HL-60/S4 treated with retinoic acid at 250 ng/mL for 4 days and 3 days (cell line): ENCODE measurements around the gene UBXN4.

Experiments
- in situ Hi-C: fragments of 300-500 bp; cut with MboI; formaldehyde crosslinking; loops from 2 replicates; pipeline ENCODE4 v1.7.0; 2022; ENCODE audit warnings: low sequenced_read_pairs

Gene UBXN4, protein sequence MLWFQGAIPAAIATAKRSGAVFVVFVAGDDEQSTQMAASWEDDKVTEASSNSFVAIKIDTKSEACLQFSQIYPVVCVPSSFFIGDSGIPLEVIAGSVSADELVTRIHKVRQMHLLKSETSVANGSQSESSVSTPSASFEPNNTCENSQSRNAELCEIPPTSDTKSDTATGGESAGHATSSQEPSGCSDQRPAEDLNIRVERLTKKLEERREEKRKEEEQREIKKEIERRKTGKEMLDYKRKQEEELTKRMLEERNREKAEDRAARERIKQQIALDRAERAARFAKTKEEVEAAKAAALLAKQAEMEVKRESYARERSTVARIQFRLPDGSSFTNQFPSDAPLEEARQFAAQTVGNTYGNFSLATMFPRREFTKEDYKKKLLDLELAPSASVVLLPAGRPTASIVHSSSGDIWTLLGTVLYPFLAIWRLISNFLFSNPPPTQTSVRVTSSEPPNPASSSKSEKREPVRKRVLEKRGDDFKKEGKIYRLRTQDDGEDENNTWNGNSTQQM

GRCh38 chr2:135741395-135742324 is at the start of gene UBXN4:
Gene UBXN4 (plus strand): TSS chr2:135741855. CDS start chr2:135741930, 75 bp downstream.
- in situ Hi-C loops, result no loop called here

DNA sequence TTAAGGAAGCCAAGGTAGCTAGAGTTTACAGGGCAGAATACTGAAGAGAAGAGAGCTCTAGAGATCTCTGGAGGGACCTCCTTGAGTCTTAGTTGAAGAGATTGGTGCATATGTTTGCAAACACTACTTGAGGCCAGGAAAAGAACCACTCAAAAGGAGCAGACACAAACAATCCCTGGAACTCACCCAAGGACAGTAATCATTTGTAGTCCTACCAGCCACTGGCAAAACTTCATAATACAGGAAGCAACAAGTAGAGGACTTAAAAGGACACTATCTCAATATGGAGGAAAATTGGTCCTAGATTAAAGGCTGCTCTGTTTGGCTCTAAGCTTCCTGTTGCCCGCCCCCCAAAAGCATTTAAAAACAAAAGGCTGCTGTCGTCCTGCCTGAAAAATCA is 46.9 kb upstream of the UBXN4 start:
- in situ Hi-C loops, result no loop called here

DNA sequence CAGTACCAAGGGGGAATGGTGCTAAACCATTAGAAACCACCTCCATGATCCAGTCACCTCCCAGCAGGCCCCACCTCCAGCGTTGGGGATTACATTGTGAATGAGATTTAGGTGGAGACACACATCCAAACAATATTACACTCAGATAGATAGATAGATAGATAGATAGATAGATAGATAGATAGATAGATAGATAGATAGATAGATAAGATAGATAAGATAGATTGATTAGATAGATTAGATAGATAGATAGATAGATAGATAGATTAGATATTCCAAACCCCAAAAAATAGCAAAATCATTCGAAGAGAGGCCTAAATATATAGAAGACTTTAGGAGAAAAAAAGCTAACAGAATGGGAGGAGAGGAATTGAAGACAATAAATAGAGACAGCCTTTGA is 42.8 kb upstream of the UBXN4 start:
- in situ Hi-C loops, result no loop called here

GRCh38 chr2:135701442-135701841 is 40.2 kb upstream of the UBXN4 start:
- in situ Hi-C loops, result loop anchor here (25.0 kb wide), 1 partner anchor 689 kb away; no protein-coding TSS in a partner anchor

DNA sequence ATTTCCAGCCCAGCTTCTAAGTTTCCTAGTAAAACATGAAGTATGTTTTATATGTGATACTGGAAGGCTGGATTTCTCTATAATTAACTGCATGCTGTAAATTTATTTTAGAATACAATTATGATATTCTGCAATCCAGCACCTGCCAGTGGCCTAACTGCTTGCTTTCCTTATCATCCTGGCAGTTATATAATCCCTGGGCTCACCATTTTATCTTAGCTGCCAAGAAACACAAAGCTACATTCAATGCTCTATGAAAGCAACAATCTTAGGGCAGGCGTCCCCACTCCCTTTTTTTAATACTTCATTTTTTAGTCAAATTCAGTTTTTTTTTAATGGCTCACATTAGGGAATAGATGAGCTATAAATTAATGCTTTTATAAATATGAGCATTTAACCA is 38.4 kb upstream of the UBXN4 start:
- in situ Hi-C loops, result loop anchor here (25.0 kb wide), 1 partner anchor 691 kb away; no protein-coding TSS in a partner anchor

GRCh38 chr2:135704075-135704474 is 37.6 kb upstream of the UBXN4 start:
- in situ Hi-C loops, result loop anchor here (25.0 kb wide), 1 partner anchor 692 kb away; no protein-coding TSS in a partner anchor

DNA sequence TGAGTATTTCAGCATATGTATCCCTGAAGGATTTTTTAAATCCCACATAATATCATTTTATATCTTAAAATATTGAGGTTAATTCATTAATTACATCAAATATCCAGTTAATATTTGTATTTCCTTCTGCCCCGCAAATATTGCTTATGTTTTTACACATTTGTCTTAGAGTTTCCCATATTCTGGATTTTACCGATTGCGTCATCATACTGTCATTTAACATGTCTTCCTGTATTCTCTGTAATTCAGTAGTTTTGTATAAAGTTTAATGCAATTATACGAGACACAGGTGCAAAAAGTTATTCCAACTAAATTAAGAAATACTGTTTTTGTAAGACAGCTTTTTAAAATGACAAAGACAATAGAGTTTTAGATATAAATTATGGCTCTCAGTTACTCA is 33.5 kb upstream of the UBXN4 start:
- in situ Hi-C loops, result loop anchor here (25.0 kb wide), 1 partner anchor 696 kb away; no protein-coding TSS in a partner anchor

DNA sequence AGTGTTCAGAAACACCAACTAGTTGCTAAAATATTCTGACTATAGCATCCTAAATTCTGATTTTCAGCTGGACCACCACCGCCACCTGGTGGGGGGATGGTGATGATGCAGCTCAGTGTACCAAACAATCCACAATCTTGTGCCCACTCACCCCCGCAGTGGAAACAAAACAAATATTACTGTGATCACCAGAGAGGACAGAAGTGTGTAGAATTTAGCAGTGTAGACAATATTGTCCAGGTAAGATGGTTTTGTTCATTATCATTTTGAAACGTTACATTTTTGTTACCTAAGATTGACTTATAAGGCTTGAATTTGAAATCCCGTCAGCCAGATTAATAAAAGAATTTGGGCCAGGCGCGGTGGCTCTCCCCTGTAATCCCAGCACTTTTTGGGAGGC is 31.7 kb upstream of the UBXN4 start:
- in situ Hi-C loops, result loop anchor here (25.0 kb wide), 1 partner anchor 698 kb away; no protein-coding TSS in a partner anchor

- in situ Hi-C loops, result loop anchor here (25.0 kb wide), 1 partner anchor 703 kb away; no protein-coding TSS in a partner anchor
Observed at GRCh38 chr2:135715086-135715485, 26.6 kb upstream of the UBXN4 start.

DNA sequence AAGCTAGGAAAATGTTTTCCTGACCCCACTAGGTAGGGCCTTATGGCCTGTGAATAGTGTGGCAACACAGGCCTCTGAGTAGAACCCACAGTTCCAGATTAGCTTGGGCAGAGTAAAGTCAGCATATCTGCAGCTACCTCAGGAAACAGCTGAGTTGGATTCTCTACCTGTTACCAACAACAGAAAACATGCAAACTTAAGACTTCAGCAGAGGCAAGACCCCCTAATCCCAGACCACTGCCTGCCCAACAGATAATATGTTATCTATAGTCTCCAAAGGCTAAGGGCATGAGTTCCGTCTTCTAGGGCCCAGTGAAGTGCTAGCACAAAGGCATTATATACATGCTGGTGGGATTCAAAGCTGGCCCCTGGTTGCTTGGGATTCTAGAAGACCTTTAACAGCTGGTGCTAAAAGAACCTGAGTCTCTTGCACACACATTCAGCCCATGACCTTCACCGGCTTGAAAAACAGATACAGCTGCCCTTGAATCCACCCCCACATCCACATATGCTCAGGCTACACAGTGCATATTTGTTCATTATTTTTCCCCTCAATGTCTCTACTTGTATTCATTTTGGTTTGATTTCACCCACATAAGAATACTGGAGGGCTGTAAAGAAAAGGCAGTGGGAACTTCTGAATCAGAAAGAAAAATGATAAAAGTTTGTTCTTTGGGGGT is 13.5 kb upstream of the UBXN4 start:
- in situ Hi-C loops, result no loop called here

DNA sequence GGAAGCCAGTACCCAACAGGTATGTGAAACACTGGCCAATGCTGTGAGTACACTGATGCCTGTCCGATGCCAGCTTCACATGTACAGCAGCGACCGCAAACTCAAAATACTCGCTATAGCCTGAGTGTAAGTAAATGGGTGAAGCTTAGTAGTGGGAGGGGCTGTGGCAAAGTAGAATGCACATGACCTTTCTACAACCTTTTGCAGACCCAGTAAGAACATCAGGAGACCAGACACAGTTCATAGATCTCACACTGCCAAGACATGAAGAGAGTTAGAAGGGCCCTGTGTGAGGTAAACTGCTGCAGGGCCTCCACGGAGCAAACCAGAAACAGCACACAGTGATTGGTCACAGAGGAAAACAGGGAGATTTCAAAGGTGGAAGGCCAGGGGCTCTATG is 9.1 kb upstream of the UBXN4 start:
- in situ Hi-C loops, result no loop called here

- in situ Hi-C loops, result no loop called here
Observed at GRCh38 chr2:135733045-135733444, 8.6 kb upstream of the UBXN4 start.

DNA sequence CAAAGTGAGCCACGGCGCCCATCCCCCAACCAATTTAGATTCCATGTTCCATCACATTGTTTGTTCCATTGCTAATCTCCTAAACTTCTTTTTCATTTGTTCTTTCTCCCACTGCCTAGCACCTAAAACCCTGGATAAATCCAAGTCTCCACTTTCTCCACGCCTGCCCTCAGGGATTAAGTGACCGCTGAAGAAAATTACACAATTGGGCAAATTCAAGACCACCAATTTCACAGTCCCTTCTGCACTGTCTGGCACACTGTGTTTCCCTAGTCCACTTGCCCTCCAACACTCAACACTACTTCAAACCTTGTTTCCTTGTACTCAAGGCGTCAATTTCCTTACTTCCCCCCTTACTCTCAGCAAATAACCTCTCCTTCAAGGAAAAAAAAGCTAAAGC is 5.1 kb upstream of the UBXN4 start:
- in situ Hi-C loops, result no loop called here

- in situ Hi-C loops, result no loop called here
Observed at GRCh38 chr2:135740206-135740605, 1.4 kb upstream of the UBXN4 start.

GRCh38 chr2:135741043-135741394 is 636 bp upstream of the UBXN4 start:
- in situ Hi-C loops, result no loop called here

GRCh38 chr2:135742325-135742757 is 686 bp downstream of the UBXN4 start:
- in situ Hi-C loops, result no loop called here

DNA sequence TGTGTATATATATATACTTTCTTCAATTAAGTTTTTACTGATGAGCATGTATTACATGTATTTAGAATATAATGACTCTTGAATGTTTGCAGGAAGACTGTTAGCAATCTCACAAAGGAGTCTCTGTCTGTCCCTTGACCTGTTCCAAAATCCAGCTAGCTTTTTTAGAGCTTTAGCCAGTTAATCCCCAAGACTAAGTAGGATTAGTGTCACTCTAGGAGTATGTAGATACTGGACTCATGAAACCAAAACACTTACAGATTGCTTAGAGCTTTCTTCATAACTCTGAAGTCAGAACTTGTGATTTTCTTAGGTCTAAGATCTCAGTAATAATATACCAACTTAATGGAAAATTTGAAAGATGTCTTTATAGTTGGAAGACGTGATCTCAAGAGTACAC is 2.2 kb downstream of the UBXN4 start:
- in situ Hi-C loops, result no loop called here

GRCh38 chr2:135744760-135745314 is 3.2 kb downstream of the UBXN4 start:
- in situ Hi-C loops, result no loop called here

DNA sequence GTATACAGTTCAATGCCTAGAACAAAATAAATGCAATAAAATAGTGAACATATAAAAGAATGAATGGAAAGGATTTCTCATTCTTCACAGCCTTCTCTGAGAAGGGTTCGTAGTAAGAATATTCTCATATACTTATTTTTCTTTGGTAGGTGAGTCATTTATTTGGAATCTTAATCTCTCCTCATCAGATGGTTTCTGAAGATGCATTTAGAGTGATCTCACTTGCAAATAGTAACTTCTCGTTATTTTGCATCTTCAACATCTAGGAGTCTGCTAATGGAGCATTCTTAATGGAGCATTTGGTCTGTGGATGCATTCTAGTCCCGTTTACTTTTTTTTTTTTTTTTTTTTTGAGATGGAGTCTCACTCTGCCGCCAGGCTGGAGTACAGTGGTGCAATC is 3.9 kb downstream of the UBXN4 start:
- in situ Hi-C loops, result no loop called here

DNA sequence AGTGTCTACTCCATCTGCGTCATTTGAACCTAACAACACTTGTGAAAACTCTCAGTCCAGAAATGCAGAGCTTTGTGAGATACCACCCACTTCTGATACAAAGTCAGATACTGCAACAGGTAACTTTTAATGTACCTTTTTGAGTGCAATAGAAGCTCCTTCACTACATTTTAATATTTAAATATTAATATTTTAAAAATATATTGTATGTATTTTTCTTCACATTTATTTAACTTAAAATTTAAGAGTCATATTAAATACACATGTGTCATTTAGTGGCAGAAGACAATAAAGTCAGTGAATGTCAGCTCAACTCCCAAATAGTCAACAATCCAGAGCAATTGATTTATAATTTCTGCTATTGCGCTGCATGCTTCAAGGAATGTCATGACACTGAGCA is 13.9 kb downstream of the UBXN4 start:
- in situ Hi-C loops, result no loop called here
